ELR (cell line): ENCODE data around the gene TUBB.
"Not testable (repeated sequence)": the region's sequence is repeated elsewhere in the genome, so short reads cannot be mapped to it uniquely, and the experiment has no call there.

ENCODE experiments used
- DNase-seq: peaks from one replicate; pipeline ENCODE4 v3.0.0-alpha.2; 2015; ENCODE audit warnings: low read depth

Gene TUBB

GRCh38 chr6:30761791-30762429, 41.8 kb downstream of the TUBB start:
- DNase-seq = no peak

- DNase-seq = no peak
These were observed 43.0 kb downstream of the TUBB start for GRCh38 chr6:30763155-30763617.

- peak; percentile 45 for DNase-seq
These were observed 43.7 kb downstream of the TUBB start for GRCh38 chr6:30763618-30764489.

- DNase-seq = not testable (repeated sequence)
These were observed 44.4 kb downstream of the TUBB start for GRCh38 chr6:30764490-30765043.

GRCh38 chr6:30765495-30765894, 45.3 kb downstream of the TUBB start:
- not testable (repeated sequence) for DNase-seq

GRCh38 chr6:30766461-30767157, 46.5 kb downstream of the TUBB start:
- DNase-seq = no peak

GRCh38 chr6:30767158-30767943, 47.2 kb downstream of the TUBB start:
- DNase-seq = no peak

GRCh38 chr6:30767944-30768301, 47.8 kb downstream of the TUBB start:
- DNase-seq = no peak

- no peak for DNase-seq
These were observed 48.5 kb downstream of the TUBB start for GRCh38 chr6:30768634-30769087.

GRCh38 chr6:30769088-30769852, 49.1 kb downstream of the TUBB start:
- peak; percentile 99 for DNase-seq

GRCh38 chr6:30769853-30770524, 49.8 kb downstream of the TUBB start:
- peak; percentile 58 for DNase-seq

- no peak for DNase-seq
These were observed 50.4 kb downstream of the TUBB start for GRCh38 chr6:30770592-30770991.

GRCh38 chr6:30774701-30775100, 54.5 kb downstream of the TUBB start:
- DNase-seq = no peak
